ENCODE data around the gene OXCT2. TPM values are rescaled to one million over a fixed set of nuclear protein-coding genes. Genes with fewer than 3 reads are reported as not detected.

The OXCT2 gene
- total RNA-seq, 1 donor from 2014 or later = 0.88 TPM

GRCh38 chr1:39733161-39733560, 38.0 kb downstream of the OXCT2 start:
- peaks cover 74% of the 10 kb centered on the region for H3K27me3 ChIP-seq (ENCODE audit: low read depth)
- H3K4me1 ChIP-seq = peaks cover 10% of the 10 kb centered on the region
- no peak overlapping the region for H3K27ac ChIP-seq (replicated peaks)
- peak; percentile 25 for DNase-seq
- H3K36me3 ChIP-seq = no peaks in the 10 kb centered on the region
- no peak overlapping the region for H3K4me3 ChIP-seq
- intact Hi-C loops (cut with micrococcal nuclease) = no loop called here
- H3K9me3 ChIP-seq (replicated peaks) = no peaks in the 10 kb centered on the region
- TF ChIP-seq, protein P1, sequence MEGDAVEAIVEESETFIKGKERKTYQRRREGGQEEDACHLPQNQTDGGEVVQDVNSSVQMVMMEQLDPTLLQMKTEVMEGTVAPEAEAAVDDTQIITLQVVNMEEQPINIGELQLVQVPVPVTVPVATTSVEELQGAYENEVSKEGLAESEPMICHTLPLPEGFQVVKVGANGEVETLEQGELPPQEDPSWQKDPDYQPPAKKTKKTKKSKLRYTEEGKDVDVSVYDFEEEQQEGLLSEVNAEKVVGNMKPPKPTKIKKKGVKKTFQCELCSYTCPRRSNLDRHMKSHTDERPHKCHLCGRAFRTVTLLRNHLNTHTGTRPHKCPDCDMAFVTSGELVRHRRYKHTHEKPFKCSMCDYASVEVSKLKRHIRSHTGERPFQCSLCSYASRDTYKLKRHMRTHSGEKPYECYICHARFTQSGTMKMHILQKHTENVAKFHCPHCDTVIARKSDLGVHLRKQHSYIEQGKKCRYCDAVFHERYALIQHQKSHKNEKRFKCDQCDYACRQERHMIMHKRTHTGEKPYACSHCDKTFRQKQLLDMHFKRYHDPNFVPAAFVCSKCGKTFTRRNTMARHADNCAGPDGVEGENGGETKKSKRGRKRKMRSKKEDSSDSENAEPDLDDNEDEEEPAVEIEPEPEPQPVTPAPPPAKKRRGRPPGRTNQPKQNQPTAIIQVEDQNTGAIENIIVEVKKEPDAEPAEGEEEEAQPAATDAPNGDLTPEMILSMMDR (IDR thresholded peaks at IDR 0.05; ENCODE audit: borderline replicate concordance) = no peak

- TF ChIP-seq, protein P1 (IDR thresholded peaks at IDR 0.05; ENCODE audit: borderline replicate concordance) = no peak
- Histone ChIP-seq H3K27ac (replicated peaks) (no peak overlapping the region), H3K27me3 (ENCODE audit: low read depth) (peaks cover 78% of the 10 kb centered on the region)
Measured at GRCh38 chr1:39732730-39733129, 38.4 kb downstream of the OXCT2 start.

GRCh38 chr1:39729842-39730241, 41.3 kb downstream of the OXCT2 start:
- H3K4me1 ChIP-seq = peaks cover 9% of the 10 kb centered on the region
- no peak for DNase-seq
- peaks cover 93% of the 10 kb centered on the region for H3K27me3 ChIP-seq (ENCODE audit: low read depth)
- TF ChIP-seq, protein P1 (IDR thresholded peaks at IDR 0.05; ENCODE audit: borderline replicate concordance) = no peak
- no peaks in the 10 kb centered on the region for H3K9me3 ChIP-seq (replicated peaks)
- H3K27ac ChIP-seq (replicated peaks) = no peak overlapping the region
- no peaks in the 10 kb centered on the region for H3K36me3 ChIP-seq
- intact Hi-C loops (cut with micrococcal nuclease) = no loop called here
- no peak overlapping the region for H3K4me3 ChIP-seq

More at GRCh38 chr1:39732730-39733129, 38.4 kb downstream of the OXCT2 start:
- H3K4me3 ChIP-seq = no peak overlapping the region
- intact Hi-C loops (cut with micrococcal nuclease) = no loop called here
- no peaks in the 10 kb centered on the region for H3K9me3 ChIP-seq (replicated peaks)
- DNase-seq = no peak
- H3K36me3 ChIP-seq = no peaks in the 10 kb centered on the region
- peaks cover 9% of the 10 kb centered on the region for H3K4me1 ChIP-seq

DNA sequence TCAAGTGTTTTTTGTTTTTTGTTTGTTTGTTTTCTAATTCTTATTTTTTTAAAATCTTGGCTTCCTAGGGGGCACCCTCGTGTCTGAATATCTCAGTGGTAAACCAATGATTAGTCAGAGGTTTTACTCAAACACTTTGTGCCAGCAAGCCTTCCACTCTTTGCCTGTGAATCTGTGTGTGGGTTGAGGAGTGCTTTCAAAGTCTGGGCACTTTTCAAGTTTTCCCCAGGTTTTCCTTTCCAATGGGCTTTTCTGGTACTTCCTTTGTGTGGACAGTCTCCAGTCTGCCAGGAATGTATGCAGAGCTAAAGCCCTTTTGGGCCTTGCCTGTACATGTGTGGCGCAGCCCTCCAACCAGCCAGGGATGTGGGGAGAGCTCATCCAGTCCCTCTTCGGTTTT, 42.1 kb downstream of the OXCT2 start:
- TF ChIP-seq, protein P1 (IDR thresholded peaks at IDR 0.05; ENCODE audit: borderline replicate concordance) = no peak
- Histone ChIP-seq H3K36me3 (no peaks in the 10 kb centered on the region), H3K9me3 (replicated peaks) (no peaks in the 10 kb centered on the region), H3K27ac (replicated peaks) (no peak overlapping the region), H3K27me3 (ENCODE audit: low read depth) (peaks cover 94% of the 10 kb centered on the region), H3K4me1 (peaks cover 9% of the 10 kb centered on the region), H3K4me3 (no peak overlapping the region)
- intact Hi-C loops (cut with micrococcal nuclease) = no loop called here
- DNase-seq = no peak

DNA sequence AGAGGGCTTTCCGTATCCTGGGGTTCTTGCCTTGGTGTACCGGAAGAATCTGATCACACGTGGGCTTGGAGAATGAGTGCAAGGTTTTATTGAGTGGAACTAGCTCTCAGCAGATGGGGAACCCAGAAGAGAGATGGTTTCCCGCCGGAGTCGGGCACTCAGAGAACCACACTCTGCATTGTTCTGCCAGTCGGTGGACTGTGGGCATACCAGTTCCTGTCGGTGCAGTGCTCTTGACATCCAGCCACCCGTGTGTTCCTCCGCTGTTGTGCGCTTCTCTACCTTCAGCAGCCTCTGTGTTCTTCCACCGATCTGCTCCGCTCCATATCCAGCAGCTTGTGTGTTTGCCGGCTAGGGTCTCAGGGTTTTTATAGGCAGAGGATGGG, 43.2 kb downstream of the OXCT2 start:
- intact Hi-C loops (cut with micrococcal nuclease) = no loop called here
- no peak for DNase-seq
- Histone ChIP-seq H3K4me1 (peaks cover 1% of the 10 kb centered on the region), H3K4me3 (no peak overlapping the region), H3K27me3 (ENCODE audit: low read depth) (peaks cover 88% of the 10 kb centered on the region), H3K9me3 (replicated peaks) (no peaks in the 10 kb centered on the region), H3K36me3 (no peaks in the 10 kb centered on the region), H3K27ac (replicated peaks) (no peak overlapping the region)
- TF ChIP-seq, protein P1 (IDR thresholded peaks at IDR 0.05; ENCODE audit: borderline replicate concordance) = no peak
